Measurements from ENCODE around the gene YWHAH.

DNA sequence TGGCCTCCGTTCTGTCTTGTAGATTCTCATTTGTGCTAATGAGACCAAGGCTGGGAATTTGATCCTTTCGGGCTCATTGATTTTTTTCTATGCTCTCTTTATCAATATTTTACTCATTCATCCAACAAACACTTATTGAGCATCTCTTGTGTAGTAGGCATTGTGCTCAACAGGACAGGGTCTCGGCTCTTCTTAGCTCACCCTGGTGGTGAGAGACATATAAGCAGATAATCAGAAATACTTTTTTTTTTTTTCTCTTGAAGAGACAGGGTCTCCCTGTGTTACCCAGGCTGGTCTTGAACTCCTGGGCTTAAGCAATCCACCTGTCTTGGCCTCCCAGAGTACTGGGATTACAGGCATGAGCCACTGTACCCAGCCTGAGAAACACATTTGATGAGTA lies 50.7 kb downstream of the YWHAH start:
- TF ChIP-seq CTCF (conservative IDR thresholded peaks at IDR 0.05; ENCODE audit: low read length) (peak; percentile 65), EZH2phosphoT487 (IDR thresholded peaks at IDR 0.05; ENCODE audit: borderline replicate concordance, low read depth, low read length) (no peak)
